Astrocyte of the cerebellum (primary cell): Measurements from ENCODE around the gene RELN.

Experiments
- DNase-seq: peaks from one replicate; pipeline ENCODE4 v3.0.0-alpha.2; 2011; ENCODE audit warnings: low read depth
- H3K4me3 ChIP-seq: 2 replicates; pipeline ENCODE4 v1.5.1; 2011; ENCODE audit warnings: mild to moderate bottlenecking, low read depth, low read length, moderate library complexity
- CTCF ChIP-seq: IDR thresholded peaks from 2 replicates; pipeline ENCODE4 v1.5.1; 2012; ENCODE audit warnings: low read length, low read depth, moderate library complexity, mild to moderate bottlenecking; ENCODE audit errors: missing control alignments
- in situ Hi-C: cut with HindIII; loops from 2 replicates; pipeline ENCODE4 v1.10.0; 2017; ENCODE audit warnings: low sequenced_read_pairs

RELN gene

GRCh38 chr7:103718482-103719061 lies 270.9 kb downstream of the RELN start:
- in situ Hi-C loops: no loop called here
- no peak overlapping the region for H3K4me3 ChIP-seq
- no peak for DNase-seq
- no peak for TF ChIP-seq CTCF

- H3K4me3 ChIP-seq: no peak overlapping the region
- DNase-seq: no peak
- TF ChIP-seq CTCF: no peak
- in situ Hi-C loops: no loop called here
These were observed 271.9 kb downstream of the RELN start for GRCh38 chr7:103717574-103717973.

- in situ Hi-C loops: no loop called here
- DNase-seq: no peak
- TF ChIP-seq CTCF: no peak
- no peak overlapping the region for H3K4me3 ChIP-seq
These were observed 273.9 kb downstream of the RELN start for GRCh38 chr7:103715376-103716120.

- no peak for TF ChIP-seq CTCF
- in situ Hi-C loops: no loop called here
- no peak for DNase-seq
These were observed 275.0 kb downstream of the RELN start for GRCh38 chr7:103714376-103714927.

GRCh38 chr7:103712991-103713778 lies 276.3 kb downstream of the RELN start:
- TF ChIP-seq CTCF: no peak
- H3K4me3 ChIP-seq: no peak overlapping the region
- DNase-seq: no peak
- in situ Hi-C loops: no loop called here

More at GRCh38 chr7:103714376-103714927, 275.0 kb downstream of the RELN start:
- no peak overlapping the region for H3K4me3 ChIP-seq

GRCh38 chr7:103711413-103711812 lies 278.0 kb downstream of the RELN start:
- in situ Hi-C loops: no loop called here
- H3K4me3 ChIP-seq: no peak overlapping the region
- no peak for DNase-seq
- TF ChIP-seq CTCF: no peak
